ENCODE results near the gene SSH2. TPM values are rescaled to one million over a fixed set of nuclear protein-coding genes. Genes with fewer than 3 reads are reported as not detected.

Gene SSH2
- polyA plus RNA-seq, 1 donor from 2014 or later: 16.6 TPM

DNA sequence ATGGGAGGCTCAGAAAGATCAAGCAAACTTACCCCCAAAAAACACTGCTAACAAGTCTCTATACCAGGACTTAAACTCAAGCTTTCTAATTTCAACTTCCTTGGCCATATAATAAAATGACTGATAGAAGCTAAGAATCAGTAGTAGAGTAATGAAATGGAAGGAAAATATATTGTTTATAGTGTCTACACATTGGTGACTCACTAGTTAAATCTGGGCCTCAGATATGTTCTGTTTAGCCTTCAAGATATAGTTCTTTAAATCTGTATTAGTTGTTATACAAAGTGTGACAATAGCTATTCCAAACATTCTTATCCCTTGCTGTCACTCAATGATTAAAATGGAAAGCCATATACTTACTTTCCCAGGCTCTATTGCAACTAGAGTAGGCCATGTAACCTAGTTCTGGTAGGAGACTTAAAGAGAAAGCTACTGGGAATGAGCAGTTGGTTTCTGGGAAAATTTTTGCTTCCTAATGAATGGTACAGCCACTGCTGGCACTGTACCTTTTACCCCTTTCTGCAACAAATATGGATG lies 18.3 kb downstream of the SSH2 start:
- Histone ChIP-seq H3K27ac (ENCODE audit: low read length) (no peak overlapping the region), H3F3A (ENCODE audit: insufficient read depth, low read length, poor library complexity, severe bottlenecking) (peaks cover 5% of the 10 kb centered on the region), H3K9ac (ENCODE audit: low read length) (no peak overlapping the region), H3K4me2 (ENCODE audit: low read length) (no peak overlapping the region), H2AFZ (ENCODE audit: low read depth, low read length) (no peak overlapping the region), H3K79me2 (replicated peaks; ENCODE audit: insufficient read depth, low read length) (peaks cover 46% of the 10 kb centered on the region), H4K20me1 (ENCODE audit: insufficient read depth) (peaks cover 4% of the 10 kb centered on the region), H3K36me3 (ENCODE audit: insufficient read depth, low read length) (no peaks in the 10 kb centered on the region), H3K4me3 (ENCODE audit: low read length) (no peak overlapping the region), H3K27me3 (ENCODE audit: insufficient read depth, low read depth, low read length) (no peaks in the 10 kb centered on the region), H3K9me3 (ENCODE audit: low read length) (no peaks in the 10 kb centered on the region), H3K9me2 (ENCODE audit: insufficient read depth, low read length) (no peaks in the 10 kb centered on the region)
- TF ChIP-seq MXI1 (conservative IDR thresholded peaks at IDR 0.05; ENCODE audit: poor library complexity, severe bottlenecking) (no peak), EP300 (conservative IDR thresholded peaks at IDR 0.05; ENCODE audit: poor library complexity, severe bottlenecking) (no peak), TAF1 (IDR thresholded peaks at IDR 0.05; ENCODE audit: low read depth) (no peak), POLR2AphosphoS5 (IDR thresholded peaks at IDR 0.05) (no peak), EZH2 (IDR thresholded peaks at IDR 0.05; ENCODE audit: borderline replicate concordance, insufficient read depth, low read length, poor library complexity, severe bottlenecking) (no peak), SMC3 (conservative IDR thresholded peaks at IDR 0.05; ENCODE audit: poor library complexity) (no peak), RAD21 (conservative IDR thresholded peaks at IDR 0.05) (no peak)
- TF ChIP-seq, protein P1, sequence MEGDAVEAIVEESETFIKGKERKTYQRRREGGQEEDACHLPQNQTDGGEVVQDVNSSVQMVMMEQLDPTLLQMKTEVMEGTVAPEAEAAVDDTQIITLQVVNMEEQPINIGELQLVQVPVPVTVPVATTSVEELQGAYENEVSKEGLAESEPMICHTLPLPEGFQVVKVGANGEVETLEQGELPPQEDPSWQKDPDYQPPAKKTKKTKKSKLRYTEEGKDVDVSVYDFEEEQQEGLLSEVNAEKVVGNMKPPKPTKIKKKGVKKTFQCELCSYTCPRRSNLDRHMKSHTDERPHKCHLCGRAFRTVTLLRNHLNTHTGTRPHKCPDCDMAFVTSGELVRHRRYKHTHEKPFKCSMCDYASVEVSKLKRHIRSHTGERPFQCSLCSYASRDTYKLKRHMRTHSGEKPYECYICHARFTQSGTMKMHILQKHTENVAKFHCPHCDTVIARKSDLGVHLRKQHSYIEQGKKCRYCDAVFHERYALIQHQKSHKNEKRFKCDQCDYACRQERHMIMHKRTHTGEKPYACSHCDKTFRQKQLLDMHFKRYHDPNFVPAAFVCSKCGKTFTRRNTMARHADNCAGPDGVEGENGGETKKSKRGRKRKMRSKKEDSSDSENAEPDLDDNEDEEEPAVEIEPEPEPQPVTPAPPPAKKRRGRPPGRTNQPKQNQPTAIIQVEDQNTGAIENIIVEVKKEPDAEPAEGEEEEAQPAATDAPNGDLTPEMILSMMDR (IDR thresholded peaks at IDR 0.05; ENCODE audit: poor library complexity, severe bottlenecking): no peak
- TF ChIP-seq, protein P2, sequence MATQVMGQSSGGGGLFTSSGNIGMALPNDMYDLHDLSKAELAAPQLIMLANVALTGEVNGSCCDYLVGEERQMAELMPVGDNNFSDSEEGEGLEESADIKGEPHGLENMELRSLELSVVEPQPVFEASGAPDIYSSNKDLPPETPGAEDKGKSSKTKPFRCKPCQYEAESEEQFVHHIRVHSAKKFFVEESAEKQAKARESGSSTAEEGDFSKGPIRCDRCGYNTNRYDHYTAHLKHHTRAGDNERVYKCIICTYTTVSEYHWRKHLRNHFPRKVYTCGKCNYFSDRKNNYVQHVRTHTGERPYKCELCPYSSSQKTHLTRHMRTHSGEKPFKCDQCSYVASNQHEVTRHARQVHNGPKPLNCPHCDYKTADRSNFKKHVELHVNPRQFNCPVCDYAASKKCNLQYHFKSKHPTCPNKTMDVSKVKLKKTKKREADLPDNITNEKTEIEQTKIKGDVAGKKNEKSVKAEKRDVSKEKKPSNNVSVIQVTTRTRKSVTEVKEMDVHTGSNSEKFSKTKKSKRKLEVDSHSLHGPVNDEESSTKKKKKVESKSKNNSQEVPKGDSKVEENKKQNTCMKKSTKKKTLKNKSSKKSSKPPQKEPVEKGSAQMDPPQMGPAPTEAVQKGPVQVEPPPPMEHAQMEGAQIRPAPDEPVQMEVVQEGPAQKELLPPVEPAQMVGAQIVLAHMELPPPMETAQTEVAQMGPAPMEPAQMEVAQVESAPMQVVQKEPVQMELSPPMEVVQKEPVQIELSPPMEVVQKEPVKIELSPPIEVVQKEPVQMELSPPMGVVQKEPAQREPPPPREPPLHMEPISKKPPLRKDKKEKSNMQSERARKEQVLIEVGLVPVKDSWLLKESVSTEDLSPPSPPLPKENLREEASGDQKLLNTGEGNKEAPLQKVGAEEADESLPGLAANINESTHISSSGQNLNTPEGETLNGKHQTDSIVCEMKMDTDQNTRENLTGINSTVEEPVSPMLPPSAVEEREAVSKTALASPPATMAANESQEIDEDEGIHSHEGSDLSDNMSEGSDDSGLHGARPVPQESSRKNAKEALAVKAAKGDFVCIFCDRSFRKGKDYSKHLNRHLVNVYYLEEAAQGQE (IDR thresholded peaks at IDR 0.05; ENCODE audit: borderline replicate concordance): no peak

DNA sequence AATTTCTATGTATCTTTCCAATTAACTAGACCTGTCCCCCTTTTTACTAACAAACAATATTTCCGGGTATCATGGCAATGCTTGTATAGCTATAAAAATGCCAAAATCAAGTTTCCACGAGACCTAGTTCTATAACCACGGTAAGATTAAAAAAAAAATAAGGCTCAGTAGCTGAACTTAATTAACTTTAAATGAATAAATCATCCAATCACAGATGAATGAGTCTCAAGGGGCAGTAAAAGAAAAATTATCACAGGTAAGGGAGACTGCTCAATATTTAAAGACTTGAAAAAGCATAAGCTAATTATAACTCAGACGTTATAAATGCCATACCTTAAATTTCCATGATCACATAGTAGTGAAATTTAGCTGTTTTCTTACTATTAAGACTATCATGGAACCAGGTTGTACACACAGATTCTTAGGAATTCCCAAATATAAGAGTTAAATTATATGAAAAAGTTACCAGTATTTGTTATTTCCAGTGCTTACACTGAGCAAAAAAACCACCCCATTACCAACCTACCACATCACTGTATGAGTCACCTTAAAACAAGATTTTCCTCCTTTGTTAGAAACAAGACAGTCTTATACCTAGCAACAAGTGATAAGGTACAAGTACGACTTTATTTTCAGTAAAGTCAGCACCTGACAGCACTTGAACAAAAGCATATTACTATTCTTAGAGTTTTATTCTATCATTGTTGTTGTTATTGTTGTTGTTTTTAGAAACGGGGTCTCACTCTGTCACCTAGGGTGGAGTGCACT lies 20.6 kb downstream of the SSH2 start:
- peaks cover 4% of the 10 kb centered on the region for H4K20me1 ChIP-seq (ENCODE audit: insufficient read depth)
- no peak for TF ChIP-seq RAD21 (conservative IDR thresholded peaks at IDR 0.05)
- no peak for TF ChIP-seq POLR2AphosphoS5 (IDR thresholded peaks at IDR 0.05)
- no peak overlapping the region for H3K4me2 ChIP-seq (ENCODE audit: low read length)
- no peak overlapping the region for H3K27ac ChIP-seq (ENCODE audit: low read length)
- no peak overlapping the region for H3K9ac ChIP-seq (ENCODE audit: low read length)
- H3K9me2 ChIP-seq (ENCODE audit: insufficient read depth, low read length): no peaks in the 10 kb centered on the region
- H3K4me3 ChIP-seq (ENCODE audit: low read length): no peak overlapping the region
- H3K36me3 ChIP-seq (ENCODE audit: insufficient read depth, low read length): peaks cover 4% of the 10 kb centered on the region
- H3K27me3 ChIP-seq (ENCODE audit: insufficient read depth, low read depth, low read length): no peaks in the 10 kb centered on the region
- H3F3A ChIP-seq (ENCODE audit: insufficient read depth, low read length, poor library complexity, severe bottlenecking): peaks cover under 1% of the 10 kb centered on the region
- H3K79me2 ChIP-seq (replicated peaks; ENCODE audit: insufficient read depth, low read length): peaks cover 59% of the 10 kb centered on the region
- H3K9me3 ChIP-seq (ENCODE audit: low read length): peaks cover 8% of the 10 kb centered on the region
- no peak overlapping the region for H2AFZ ChIP-seq (ENCODE audit: low read depth, low read length)

Data from neural cell (in vitro differentiated cells).